GM23248 (cell line): ENCODE results near the gene CCDC85C. TPM values are rescaled to one million over a fixed set of nuclear protein-coding genes. Genes with fewer than 3 reads are reported as not detected.

Experiments used
- DNase-seq: peaks from one replicate; pipeline ENCODE4 v3.0.0-alpha.2; 2015
- H2AFZ ChIP-seq: fragments of 200-600 bp; sonication (generic); 2 replicates; pipeline ENCODE4 v1.6.1; 2016; ENCODE audit warnings: antibody characterized with exemption
- H3F3A ChIP-seq: fragments of 200-600 bp; sonication (generic); 2 replicates; pipeline ENCODE4 v1.6.1; 2016; ENCODE audit warnings: mild to moderate bottlenecking, antibody characterized with exemption, mixed run types; ENCODE audit not compliant: insufficient read depth
- H3K27ac ChIP-seq: fragments of 200-600 bp; sonication (generic); 2 replicates; pipeline ENCODE4 v1.5.1; 2016; ENCODE audit warnings: mild to moderate bottlenecking
- H3K27me3 ChIP-seq: fragments of 200-600 bp; sonication (generic); replicated peaks from 2 replicates; pipeline ENCODE4 v1.6.1; 2016; ENCODE audit warnings: mild to moderate bottlenecking; ENCODE audit not compliant: insufficient read depth
- H3K36me3 ChIP-seq: fragments of 200-600 bp; sonication (generic); 2 replicates; pipeline ENCODE4 v1.6.1; 2016; ENCODE audit warnings: low read depth, mild to moderate bottlenecking
- H3K4me1 ChIP-seq: fragments of 200-600 bp; sonication (generic); 2 replicates; pipeline ENCODE4 v1.6.1; 2016; ENCODE audit warnings: mild to moderate bottlenecking; ENCODE audit not compliant: insufficient read depth
- H3K4me2 ChIP-seq: fragments of 200-600 bp; sonication (generic); one replicate; pipeline ENCODE4 v1.6.1; 2016; ENCODE audit warnings: mild to moderate bottlenecking; ENCODE audit not compliant: unreplicated experiment
- H3K4me3 ChIP-seq: fragments of 200-600 bp; sonication (generic); 2 replicates; pipeline ENCODE4 v1.5.1; 2016; ENCODE audit warnings: mild to moderate bottlenecking
- H3K79me2 ChIP-seq: fragments of 200-600 bp; sonication (generic); 2 replicates; pipeline ENCODE4 v1.6.1; 2016; ENCODE audit warnings: mild to moderate bottlenecking; ENCODE audit not compliant: insufficient read depth
- H3K9ac ChIP-seq: fragments of 200-600 bp; sonication (generic); 2 replicates; pipeline ENCODE4 v1.6.1; 2016; ENCODE audit warnings: mild to moderate bottlenecking
- H3K9me2 ChIP-seq: fragments of 200-600 bp; sonication (generic); 2 replicates; pipeline ENCODE4 v1.6.1; 2016; ENCODE audit warnings: mixed run types, mild to moderate bottlenecking, moderate library complexity; ENCODE audit not compliant: insufficient read depth
- H3K9me3 ChIP-seq: fragments of 200-600 bp; sonication (generic); one replicate; pipeline ENCODE4 v1.6.1; 2017; ENCODE audit warnings: low read depth
- H4K20me1 ChIP-seq: fragments of 200-600 bp; sonication (generic); 2 replicates; pipeline ENCODE4 v1.6.0; 2016; ENCODE audit not compliant: insufficient read depth
- EZH2 ChIP-seq: fragments of 200-600 bp; sonication (generic); IDR thresholded peaks from 2 replicates; pipeline ENCODE4 v1.6.1; 2018; ENCODE audit warnings: antibody characterized with exemption, mild to moderate bottlenecking; ENCODE audit not compliant: insufficient read depth, poor library complexity, severe bottlenecking
- EZH2phosphoT487 ChIP-seq: fragments of 200-600 bp; sonication (generic); IDR thresholded peaks from 2 replicates; pipeline ENCODE4 v1.6.1; 2018; ENCODE audit warnings: antibody characterized with exemption, moderate library complexity, mild to moderate bottlenecking, low read depth; ENCODE audit not compliant: insufficient read depth
- WGBS, 2 experiments: methylation state at CpG; one replicate each; pipeline ENCODE4 v1.1.6; 2015 to 2017; ENCODE audit warnings: low lambda C conversion rate in 2 of 2, low coverage in 1 of 2; ENCODE audit errors: missing lambda C conversion rate in 2 of 2; 5-methylcytosine and 5-hydroxymethylcytosine counted together
- in situ Hi-C: fragments of 300-500 bp; cut with MboI; formaldehyde crosslinking; loops from 2 replicates; pipeline ENCODE4 v1.15.0; 2020
- polyA plus RNA-seq: library from polyadenylated mRNA; unstranded; fragments of >200 nt; fragmentation: Nextera tagmentation; extraction: Ambion mirVana; gene quantifications from 2 replicates; pipeline ENCODE4 v1.2.1, GENCODE V29; 2016
- total RNA-seq: library from RNA; depleted of rRNA; stranded (reverse); fragments of >200 nt; shearing (Covaris generic); gene quantifications from 2 replicates; pipeline ENCODE4 v1.2.3, GENCODE V29; 2014

The CCDC85C gene
- total and polyA plus RNA-seq, 2 experiments from 2014 or later, result 0.68 to 11.0 TPM

DNA sequence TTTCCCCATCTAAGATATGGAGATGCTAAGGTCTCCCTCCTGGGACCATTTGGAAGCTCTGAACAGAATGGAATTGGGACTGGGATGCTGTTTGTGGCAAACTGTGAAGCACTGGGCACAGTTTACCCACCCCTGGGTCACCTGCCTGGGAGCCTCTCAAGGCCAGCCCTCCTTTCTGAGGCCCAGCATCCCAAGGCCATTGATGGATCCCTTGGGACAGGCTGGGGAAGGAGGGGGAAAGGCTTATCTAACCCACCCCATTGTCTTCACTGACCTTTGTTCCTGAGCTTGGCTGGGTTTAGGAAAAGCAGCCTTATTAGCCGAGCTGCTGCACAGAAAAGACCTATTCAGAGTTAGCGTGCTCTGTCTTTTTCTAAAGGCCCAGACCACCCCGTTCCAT lies 5.2 kb downstream of the CCDC85C start:
- in situ Hi-C loops, result no loop called here
- Histone ChIP-seq H3K4me3 (no peak overlapping the region), H2AFZ (no peak overlapping the region), H3K27ac (no peak overlapping the region), H3K9me2 (no peaks in the 10 kb centered on the region), H4K20me1 (no peaks in the 10 kb centered on the region), H3F3A (no peaks in the 10 kb centered on the region), H3K27me3 (no peaks in the 10 kb centered on the region), H3K4me1 (peaks cover 8% of the 10 kb centered on the region; the same call in 1 of the 2 replicates), H3K79me2 (peaks cover 24% of the 10 kb centered on the region), H3K9ac (no peak overlapping the region), H3K9me3 (no peaks in the 10 kb centered on the region), H3K36me3 (no peaks in the 10 kb centered on the region), H3K4me2 (no peak overlapping the region)
- WGBS, 2 experiments, result 94 to 98% methylated on average over 3 of the region's 3 CpGs
- TF ChIP-seq EZH2 (no peak), EZH2phosphoT487 (no peak)
- DNase-seq, result no peak

DNA sequence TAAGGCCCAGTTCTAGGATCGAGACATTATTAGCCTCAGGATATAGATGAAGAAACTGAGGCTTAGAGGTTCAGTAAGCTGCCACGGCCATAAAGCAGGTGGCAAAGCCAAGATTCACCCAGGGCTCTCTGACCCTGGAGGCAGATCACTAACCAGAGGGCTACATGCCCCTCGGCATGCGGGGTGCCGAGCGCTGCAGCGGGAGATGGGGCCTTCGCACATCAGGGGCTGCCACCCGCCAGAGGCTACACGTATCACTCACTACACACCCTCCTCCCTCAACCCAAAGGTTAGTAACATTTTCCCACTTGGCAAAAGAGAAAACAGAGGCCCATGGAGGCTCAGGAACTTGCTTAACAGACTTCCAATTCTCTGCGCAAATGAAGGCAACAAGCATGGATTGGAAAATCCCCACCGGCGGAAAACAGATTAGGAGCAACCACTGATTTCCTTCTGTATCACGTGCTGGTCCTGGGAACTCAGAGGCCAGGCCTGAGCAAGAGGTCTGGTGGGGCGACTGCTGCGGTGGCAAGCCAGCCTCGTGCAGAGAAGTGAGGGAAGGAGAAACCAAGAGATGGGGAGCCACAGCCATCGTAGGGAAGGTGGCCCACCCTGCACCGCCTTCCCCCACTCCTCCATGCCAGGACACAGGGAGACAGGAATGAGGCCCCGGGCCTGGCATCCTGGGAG lies 6.0 kb downstream of the CCDC85C start:
- no peak overlapping the region for H3K4me2 ChIP-seq
- H3K9me3 ChIP-seq, result no peaks in the 10 kb centered on the region
- H4K20me1 ChIP-seq, result no peaks in the 10 kb centered on the region
- H3K9ac ChIP-seq, result no peak overlapping the region
- no peak overlapping the region for H3K4me3 ChIP-seq
- in situ Hi-C loops, result no loop called here
- no peaks in the 10 kb centered on the region for H3K9me2 ChIP-seq
- peaks cover 24% of the 10 kb centered on the region for H3K79me2 ChIP-seq
- peaks cover 8% of the 10 kb centered on the region; the same call in 1 of the 2 replicates for H3K4me1 ChIP-seq
- no peaks in the 10 kb centered on the region for H3F3A ChIP-seq
- no peak overlapping the region for H2AFZ ChIP-seq
- no peak overlapping the region for H3K27ac ChIP-seq
- TF ChIP-seq EZH2 (no peak), EZH2phosphoT487 (no peak)
- DNase-seq, result no peak
- no peaks in the 10 kb centered on the region for H3K36me3 ChIP-seq
- H3K27me3 ChIP-seq, result no peaks in the 10 kb centered on the region
- WGBS, 2 experiments, result 90 to 91% methylated on average over 18 to 20 of the region's 20 CpGs

DNA sequence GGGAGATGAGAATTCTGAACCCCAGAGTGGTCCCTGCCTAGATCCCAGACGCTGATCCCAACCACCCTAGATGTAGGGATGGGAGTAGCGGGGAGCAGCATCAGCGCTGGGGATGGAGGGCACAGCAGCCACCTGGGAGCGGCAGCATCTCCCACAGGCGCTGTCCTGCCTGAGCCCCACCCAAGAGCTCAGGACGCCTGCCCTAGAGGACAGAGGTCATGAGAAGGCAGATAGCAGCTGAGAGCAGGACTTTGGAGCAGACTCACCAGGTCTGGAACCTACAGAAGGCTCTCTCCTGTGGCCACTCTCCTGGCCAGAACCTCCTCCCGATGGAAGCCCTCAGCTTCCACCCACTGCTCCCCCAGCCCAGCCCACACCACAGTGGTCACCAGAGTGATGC lies 7.2 kb downstream of the CCDC85C start:
- Histone ChIP-seq H3K27ac (no peak overlapping the region), H3K4me1 (0 out of 2 replicates have a peak, but pooled peaks cover 3% of the 10 kb centered on the region), H3K9ac (no peak overlapping the region), H3K79me2 (peaks cover 24% of the 10 kb centered on the region), H2AFZ (no peak overlapping the region), H4K20me1 (no peaks in the 10 kb centered on the region), H3K4me3 (no peak overlapping the region), H3K9me3 (no peaks in the 10 kb centered on the region), H3K4me2 (no peak overlapping the region), H3K36me3 (no peaks in the 10 kb centered on the region), H3K27me3 (no peaks in the 10 kb centered on the region), H3F3A (no peaks in the 10 kb centered on the region), H3K9me2 (no peaks in the 10 kb centered on the region)
- TF ChIP-seq EZH2phosphoT487 (no peak), EZH2 (no peak)
- DNase-seq, result no peak
- in situ Hi-C loops, result no loop called here
- 80% methylated on average over 6 to 7 of the region's 7 CpGs for WGBS, 2 experiments

DNA sequence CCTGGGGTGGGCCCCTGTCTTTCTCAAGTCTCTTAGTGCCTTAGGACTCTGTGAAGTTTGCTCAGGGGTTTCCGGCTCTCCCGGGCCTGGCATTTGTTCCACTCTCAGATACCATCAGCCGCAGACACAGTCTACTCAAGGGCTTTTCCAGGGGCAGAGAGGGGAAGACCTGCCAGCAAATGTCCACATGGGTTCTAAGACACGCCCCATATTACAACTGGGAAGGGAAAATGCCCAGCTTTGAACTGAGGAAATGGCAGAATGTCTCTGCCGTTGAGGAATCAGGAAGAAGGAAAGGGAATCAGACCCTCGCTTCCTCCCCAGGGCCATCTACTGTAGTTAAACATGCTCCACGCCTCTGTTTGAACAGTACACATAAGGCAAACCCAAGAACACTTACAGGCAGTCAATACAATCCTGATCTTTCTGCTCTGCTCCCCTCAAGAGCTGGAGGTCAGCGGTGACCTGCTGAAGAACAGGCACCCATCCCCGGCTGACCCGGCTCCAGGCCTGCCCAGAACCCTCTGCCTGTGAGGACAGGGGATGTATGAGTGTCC lies 7.9 kb downstream of the CCDC85C start:
- H3K27me3 ChIP-seq, result no peaks in the 10 kb centered on the region
- H4K20me1 ChIP-seq, result no peaks in the 10 kb centered on the region
- H2AFZ ChIP-seq, result no peak overlapping the region
- H3K79me2 ChIP-seq, result peaks cover 19% of the 10 kb centered on the region
- TF ChIP-seq EZH2phosphoT487 (no peak), EZH2 (no peak)
- no peak overlapping the region for H3K4me2 ChIP-seq
- H3K9ac ChIP-seq, result no peak overlapping the region
- DNase-seq, result no peak
- no peak overlapping the region for H3K27ac ChIP-seq
- H3K4me1 ChIP-seq, result 0 out of 2 replicates have a peak, but pooled peaks cover under 1% of the 10 kb centered on the region
- no peak overlapping the region for H3K4me3 ChIP-seq
- no peaks in the 10 kb centered on the region for H3K36me3 ChIP-seq
- H3F3A ChIP-seq, result no peaks in the 10 kb centered on the region
- H3K9me2 ChIP-seq, result no peaks in the 10 kb centered on the region
- in situ Hi-C loops, result no loop called here
- 89 to 91% methylated on average over 10 of the region's 10 CpGs for WGBS, 2 experiments
- H3K9me3 ChIP-seq, result no peaks in the 10 kb centered on the region
